Stimulated activated CD8-positive, alpha-beta memory T cell treated with anti-CD3 and anti-CD28 coated beads, Interleukin-15, amount 100 ng/mL, for 24 hours (primary cell): Measurements from ENCODE around the gene ITGA11.

ENCODE experiments used
- DNase-seq: peaks from one replicate; pipeline ENCODE4 v3.0.0-alpha.2; 2020; ENCODE audit warnings: low read depth

ITGA11 gene

GRCh38 chr15:68389041-68389930 is 42.7 kb downstream of the ITGA11 start:
- no peak for DNase-seq

DNA sequence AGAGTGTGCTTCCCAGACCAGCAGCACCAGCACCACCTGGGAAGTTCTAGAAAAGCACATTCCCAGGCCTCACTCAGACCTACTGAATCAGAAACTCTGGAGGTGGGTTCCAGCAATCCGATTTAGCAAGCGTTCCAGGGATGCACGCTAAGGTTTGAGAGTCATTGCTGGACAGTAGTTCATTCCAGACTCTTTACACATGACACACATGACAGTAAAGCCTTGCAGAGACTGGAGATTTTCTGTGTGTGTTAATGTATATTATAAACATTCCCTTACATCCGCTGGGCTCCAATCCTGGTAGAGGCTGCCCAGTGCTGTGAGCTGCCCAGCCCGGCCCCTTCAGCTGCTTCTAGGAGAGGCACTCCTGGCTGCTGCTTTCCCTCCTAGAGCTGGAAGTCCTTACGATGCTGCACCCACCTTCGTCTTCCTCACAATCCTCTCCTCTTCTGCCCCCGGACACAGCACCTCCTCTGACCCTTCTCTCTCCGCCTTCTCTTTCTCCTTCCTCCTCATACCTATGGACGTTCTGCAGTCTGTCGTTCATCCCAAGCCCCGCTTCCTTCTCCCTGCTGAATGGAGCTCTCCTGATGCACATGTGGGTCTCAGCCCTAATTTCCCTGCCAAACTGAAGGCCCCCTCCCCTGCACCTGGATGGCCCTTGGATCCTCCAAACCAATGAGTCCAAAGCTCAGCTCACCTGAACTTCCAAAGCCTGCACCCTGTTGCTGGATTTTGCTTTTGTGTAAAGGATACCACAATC is 44.4 kb downstream of the ITGA11 start:
- no peak for DNase-seq

- no peak for DNase-seq
These were observed 45.2 kb downstream of the ITGA11 start for GRCh38 chr15:68386587-68387288.

- DNase-seq, result no peak
These were observed 46.0 kb downstream of the ITGA11 start for GRCh38 chr15:68385671-68386586.

- DNase-seq, result no peak
These were observed 46.8 kb downstream of the ITGA11 start for GRCh38 chr15:68385240-68385561.

- DNase-seq, result no peak
These were observed 47.3 kb downstream of the ITGA11 start for GRCh38 chr15:68384451-68385239.

- no peak for DNase-seq
These were observed 48.5 kb downstream of the ITGA11 start for GRCh38 chr15:68383161-68384074.

- DNase-seq, result no peak
These were observed 49.5 kb downstream of the ITGA11 start for GRCh38 chr15:68382286-68383007.

- DNase-seq, result no peak
These were observed 51.5 kb downstream of the ITGA11 start for GRCh38 chr15:68380456-68380855.

- DNase-seq, result no peak
These were observed 52.1 kb downstream of the ITGA11 start for GRCh38 chr15:68379759-68380290.

DNA sequence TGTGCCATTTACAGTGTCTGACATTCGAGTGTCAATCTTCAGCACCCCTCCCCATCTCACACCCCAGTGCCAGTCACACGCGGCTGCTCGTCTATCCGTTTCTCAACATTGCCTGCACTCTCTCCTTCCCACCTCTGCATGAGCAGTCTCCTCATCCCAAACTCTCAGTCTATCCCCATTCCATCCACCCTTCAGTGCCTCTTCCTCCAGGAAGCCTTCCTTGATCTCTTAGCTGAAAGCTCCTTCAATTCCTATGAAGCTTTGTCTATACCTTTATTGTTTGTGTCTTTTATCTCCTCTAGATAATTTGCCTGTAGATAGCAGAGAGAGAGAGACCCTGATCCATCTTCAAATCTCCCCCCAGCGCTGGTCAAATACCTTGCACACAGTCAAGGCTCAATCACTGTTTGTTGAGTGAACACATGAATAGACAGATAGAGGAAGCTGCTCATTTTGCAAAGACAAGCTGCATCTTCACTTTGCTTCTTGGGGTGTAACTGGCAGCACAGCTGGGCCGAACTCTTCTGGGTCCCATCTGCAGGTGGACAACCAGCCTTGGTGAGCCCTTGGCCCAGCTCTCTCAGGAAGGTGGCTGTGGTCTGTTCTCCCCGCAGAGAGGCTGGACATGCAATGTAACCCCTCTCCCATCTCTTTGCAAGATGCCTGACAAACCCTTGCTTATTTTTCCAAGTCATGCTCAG is 52.8 kb downstream of the ITGA11 start:
- no peak for DNase-seq

DNA sequence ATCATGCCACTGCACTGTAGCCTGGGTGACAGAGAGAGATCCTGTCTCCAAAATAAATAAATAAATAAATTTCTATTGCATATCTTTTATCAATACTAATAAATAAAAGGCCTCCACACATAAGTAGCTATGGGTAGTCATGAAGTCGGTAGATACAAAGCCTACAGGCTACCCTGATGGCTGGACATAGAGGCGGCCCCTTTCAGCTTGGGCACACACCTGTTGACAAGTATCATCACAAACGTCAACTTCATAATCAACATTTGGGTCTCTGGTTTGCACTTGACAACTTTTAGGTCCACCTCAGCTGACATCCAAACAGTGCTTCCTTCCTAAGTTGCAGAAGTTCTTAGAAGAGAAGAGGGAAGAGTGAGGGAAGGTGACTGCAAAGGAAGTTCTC is 53.4 kb downstream of the ITGA11 start:
- no peak for DNase-seq

DNA sequence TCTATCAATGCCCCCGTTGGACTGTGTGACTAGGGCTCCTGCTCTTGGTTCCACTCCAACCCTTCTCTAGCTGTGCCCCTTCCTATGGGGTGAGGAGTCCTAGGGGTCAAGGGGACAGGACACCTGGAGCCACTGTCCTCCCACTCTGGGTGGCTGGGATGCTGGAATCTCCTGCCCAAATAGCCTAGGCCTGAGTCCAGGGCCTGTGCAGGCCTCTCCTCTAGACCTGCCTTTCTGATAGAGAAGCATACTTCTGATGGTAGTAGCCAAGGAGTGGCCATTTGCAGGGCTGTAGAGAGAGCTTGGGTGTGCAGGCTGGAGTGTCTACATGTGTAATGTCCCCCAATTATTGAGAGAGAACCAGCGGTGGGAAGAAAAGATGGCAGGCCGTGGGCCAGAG is 54.2 kb downstream of the ITGA11 start:
- DNase-seq, result no peak

- DNase-seq, result no peak
These were observed 55.4 kb downstream of the ITGA11 start for GRCh38 chr15:68376447-68377060.

- no peak for DNase-seq
These were observed 56.2 kb downstream of the ITGA11 start for GRCh38 chr15:68375716-68376220.

GRCh38 chr15:68375191-68375631 is 56.8 kb downstream of the ITGA11 start:
- no peak for DNase-seq

DNA sequence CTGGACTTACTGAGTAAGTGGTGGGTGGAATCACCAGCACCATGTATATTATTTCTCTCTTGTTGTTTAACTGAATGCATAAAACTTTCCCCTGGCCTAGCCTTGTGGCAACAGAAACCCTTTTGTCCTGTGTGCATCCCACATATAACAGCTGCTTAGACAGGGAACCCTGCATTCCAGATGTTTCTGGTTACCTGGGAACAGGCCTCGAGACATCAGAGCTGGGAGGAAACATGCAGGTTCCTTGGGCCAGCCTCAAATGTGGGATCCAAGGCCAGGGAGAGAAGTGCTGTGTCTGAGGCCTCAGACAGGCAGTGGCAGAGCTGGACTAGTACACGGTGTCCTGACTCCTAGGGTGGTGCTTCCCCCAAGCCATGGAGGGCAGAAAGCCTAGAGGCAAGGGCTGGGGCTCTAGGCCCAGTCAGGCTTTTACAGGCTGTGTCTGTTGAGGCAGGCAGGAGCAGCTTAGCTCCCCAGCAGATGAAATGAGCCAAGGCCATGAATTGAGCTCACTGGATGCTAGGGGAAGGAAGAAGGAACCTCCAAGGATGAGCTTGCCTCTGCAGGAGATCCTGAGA is 57.7 kb downstream of the ITGA11 start:
- no peak for DNase-seq
